Measurements from ENCODE around the gene PTCD1.
"Not testable (repeated sequence)": the region's sequence is repeated elsewhere in the genome, so short reads cannot be mapped to it uniquely, and the experiment has no call there.

The PTCD1 gene

GRCh38 chr7:99448855-99449254 lies 10.3 kb upstream of the PTCD1 start:
- DNase-seq = no peak

DNA sequence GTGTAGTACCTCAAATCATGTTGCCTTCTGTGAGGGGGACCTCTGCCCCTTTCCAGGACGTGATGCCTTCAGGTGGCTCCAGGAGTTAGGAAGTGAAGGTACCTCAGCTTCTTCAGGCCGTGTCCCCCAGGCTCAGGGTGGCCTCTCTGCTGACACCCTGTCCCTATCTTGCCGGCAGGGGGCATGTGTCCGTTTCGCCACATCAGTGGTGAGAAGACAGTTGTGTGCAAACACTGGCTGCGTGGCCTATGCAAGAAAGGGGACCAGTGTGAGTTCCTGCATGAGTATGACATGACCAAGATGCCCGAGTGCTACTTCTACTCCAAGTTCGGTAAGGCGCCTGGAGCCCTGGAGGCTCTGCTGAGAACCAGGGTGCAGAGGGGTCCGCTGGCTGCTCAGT lies 9.3 kb upstream of the PTCD1 start:
- no peak for DNase-seq

DNA sequence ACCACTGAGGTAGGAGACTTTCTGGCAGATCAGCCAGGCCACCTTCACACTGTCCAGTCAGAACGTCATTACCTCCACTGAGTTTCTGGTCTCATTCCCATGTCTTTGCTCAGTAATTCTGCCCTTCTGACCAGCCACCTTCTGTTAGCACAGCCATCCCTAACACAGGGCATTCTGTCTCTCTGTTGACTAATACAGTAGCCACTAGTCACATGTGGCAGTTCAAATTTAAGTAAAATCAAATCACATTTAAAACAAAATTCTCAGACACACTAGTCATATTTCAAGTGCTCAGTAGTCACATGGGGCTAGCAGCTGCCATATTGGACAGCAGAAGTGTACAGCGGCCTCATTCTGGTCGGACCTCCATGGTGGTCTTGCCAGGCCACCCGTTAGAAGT lies 7.5 kb upstream of the PTCD1 start:
- no peak for DNase-seq

DNA sequence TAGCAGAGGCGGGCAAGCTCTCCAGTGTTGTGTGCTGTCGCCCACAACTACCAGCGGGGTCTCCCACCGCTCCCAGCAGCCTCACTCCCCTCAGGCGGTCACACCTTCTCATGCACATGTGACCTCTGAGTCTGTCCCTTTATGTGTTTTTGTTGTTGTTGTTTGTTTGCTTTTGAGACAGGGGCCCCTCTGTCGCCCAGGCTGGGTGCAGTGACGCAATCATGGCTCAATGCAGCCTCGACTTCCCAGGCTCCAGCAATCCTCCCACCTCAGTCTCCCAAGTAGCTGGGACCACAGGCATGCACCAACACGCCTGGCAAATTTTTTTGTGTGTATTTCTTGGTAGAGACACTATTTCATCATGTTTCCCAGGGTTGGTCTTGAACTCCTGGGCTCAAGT lies 1.6 kb upstream of the PTCD1 start:
- DNase-seq = no peak

GRCh38 chr7:99437946-99438572 lies 539 bp downstream of the PTCD1 start:
- DNase-seq = no peak

DNA sequence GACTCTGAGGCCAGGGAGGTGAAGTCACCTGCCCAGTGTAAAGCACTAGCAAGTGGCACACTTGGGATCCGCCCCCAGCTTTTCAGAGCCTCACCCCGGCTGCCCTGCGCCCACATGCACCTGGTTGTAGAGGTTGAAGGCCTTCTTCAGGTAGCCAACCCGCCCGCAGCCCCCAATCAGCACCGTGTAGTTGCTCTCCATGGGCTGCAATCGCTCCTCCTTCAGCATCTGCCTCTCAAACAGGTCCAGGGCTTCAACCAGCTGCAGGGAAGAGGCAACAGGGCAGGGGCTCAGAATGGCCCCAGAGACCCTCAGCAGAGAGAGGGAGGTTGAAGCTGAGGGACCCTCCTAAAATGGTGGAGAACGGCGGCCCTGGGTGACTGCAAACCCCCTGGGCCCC lies 5.4 kb downstream of the PTCD1 start:
- DNase-seq = no peak

GRCh38 chr7:99431756-99432540 lies 6.7 kb downstream of the PTCD1 start:
- DNase-seq = not testable (repeated sequence)

DNA sequence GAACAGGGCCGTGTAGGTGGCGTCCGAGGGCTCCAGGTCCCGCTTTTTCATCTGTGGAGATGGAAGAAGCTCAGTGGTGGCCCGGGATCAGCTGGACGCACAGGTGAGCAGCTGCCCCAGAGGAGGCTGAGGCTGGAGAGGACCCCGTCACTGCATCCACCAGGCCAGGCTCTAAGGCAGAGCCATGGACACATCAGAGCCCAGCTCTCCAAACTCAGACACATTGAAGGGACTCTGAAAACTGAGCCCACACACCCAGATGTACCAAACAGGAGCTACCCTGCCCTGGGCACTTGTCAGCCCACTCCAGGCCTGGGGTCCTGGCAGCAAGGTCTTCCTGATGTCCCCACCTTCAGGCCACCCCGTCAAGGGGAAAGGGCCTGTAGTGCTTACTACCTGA lies 8.8 kb downstream of the PTCD1 start:
- no peak for DNase-seq

DNA sequence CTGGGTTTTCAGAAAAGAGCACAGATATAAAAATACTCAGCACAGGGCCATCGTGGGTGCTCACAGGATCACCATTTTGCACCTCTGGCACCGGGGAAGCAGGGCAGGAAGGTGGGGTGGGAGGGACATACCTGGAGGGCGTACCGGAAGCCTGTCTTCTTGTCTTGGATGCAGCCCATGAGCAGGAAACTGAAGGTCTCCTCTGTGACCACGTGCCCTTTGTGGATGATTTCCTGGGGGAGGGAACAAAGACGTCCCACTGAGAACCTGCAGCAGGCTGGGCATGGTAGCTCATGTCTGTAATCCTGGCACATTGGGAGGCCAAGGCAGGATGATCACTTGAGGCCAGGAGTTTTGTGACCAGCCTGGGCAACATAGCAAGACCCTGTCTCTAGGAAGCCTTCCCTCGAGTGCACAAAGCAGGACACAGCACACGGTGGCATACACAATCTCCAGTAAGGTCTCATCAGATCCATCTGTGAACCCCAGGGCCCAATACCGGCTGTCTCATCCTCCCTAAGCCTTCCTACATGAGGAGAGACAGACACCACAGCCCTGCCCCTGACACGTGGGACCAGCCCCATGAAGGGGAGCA lies 9.5 kb downstream of the PTCD1 start:
- DNase-seq = no peak

- no peak for DNase-seq
Observed at GRCh38 chr7:99424932-99425730, 13.5 kb downstream of the PTCD1 start.

DNA sequence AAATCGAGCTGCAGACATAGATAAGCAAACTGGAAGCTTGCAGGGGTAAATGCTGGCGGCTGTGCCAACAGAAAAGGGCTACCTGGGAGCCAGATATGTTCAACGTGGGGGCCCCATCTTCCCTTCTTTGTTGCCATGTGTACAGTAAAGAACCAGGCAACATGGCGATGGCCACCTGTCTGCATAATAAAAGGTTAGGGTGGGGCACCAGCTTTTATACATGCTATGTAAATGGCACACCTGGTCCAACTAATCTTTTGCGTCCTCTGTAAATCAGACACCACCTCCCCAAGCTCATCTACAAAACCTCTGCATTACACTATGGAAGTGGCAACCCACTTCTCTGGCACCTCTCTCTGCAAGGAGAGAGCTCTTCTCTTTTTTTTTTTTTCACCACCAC lies 16.0 kb downstream of the PTCD1 start:
- DNase-seq = no peak

DNA sequence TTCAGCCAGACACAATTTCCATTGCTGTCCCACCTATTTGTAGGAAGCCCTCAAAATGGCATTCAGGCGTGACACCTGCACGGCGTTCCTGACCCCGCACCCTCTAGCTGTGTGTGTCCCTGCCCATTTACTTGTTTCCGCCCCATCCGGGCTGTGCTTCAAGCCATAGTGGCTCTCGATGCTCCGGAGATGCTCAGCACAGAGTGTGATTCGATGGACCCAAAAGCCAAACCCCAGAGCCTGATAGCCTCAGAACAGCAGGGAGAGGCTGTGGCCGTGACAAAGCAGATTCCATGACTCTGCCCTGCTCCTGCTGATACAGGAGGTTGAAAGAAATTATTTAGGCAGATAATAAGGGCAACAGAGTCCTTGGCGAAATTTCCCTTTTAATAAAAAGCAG lies 16.4 kb downstream of the PTCD1 start:
- no peak for DNase-seq

- no peak for DNase-seq
Observed at GRCh38 chr7:99420986-99421385, 17.6 kb downstream of the PTCD1 start.

- DNase-seq = no peak
Observed at GRCh38 chr7:99420213-99420612, 18.4 kb downstream of the PTCD1 start.

DNA sequence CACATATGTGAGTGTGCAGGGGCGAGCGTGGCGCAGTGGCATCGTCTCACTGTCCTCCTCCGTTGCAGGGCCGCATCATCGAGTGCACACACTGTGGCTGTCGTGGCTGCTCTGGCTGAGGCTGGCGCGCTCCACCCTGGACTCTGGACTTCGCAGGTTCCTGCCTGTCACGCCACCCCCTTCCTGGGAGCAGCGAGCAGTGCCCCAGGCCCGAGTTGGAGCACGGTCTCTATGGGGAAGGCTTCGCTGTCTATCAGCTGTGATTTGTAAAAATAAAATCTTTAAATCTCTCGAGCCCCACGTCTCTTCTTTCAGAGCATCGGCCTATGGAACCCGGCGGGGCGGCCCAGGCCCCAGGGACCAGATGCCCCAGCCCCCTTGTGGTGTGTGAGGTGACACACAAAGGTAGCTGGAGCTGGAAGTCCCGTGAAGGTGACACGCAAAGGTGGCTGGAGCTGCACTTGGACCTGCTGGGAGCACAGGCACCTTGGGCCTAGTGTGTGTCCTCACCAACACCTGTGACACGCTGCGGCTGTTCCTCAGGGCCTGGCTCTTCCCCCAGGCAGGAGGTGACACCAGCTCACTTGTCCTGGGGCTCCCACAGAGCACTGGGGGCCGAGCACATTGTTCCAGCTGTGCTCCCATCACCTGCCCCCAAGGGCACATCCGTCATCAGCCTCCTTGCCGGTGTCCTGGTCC lies 19.1 kb downstream of the PTCD1 start:
- no peak for DNase-seq

- DNase-seq = no peak
Observed at GRCh38 chr7:99418260-99418659, 20.3 kb downstream of the PTCD1 start.

DNA sequence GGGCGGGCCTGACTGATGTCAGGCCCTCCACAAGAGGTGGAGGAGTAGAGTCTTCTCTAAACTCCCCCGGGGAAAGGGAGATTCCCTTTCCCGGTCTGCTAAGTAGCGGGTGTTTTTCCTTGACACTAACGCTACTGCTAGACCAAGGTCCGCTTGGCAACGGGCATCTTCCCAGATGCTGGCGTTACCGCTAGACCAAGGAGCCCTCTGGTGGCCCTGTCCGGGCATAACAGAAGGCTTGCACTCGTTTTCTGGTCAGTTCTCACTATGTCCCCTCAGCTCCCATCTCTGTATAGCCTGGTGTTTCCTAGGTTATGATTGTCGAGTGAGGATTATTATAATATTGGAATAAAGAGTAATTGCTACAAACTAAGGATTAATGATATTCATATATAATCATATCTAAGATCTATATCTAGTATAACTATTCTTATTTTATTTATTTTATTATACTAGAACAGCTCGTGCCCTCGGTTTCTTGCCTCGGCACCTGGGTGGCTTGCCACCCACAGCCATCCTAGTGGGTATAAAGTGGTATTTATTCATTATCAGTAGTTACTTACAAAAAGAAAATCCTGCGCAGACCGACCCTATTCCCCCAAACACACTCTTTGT lies 23.0 kb downstream of the PTCD1 start:
- DNase-seq = not testable (repeated sequence)

DNA sequence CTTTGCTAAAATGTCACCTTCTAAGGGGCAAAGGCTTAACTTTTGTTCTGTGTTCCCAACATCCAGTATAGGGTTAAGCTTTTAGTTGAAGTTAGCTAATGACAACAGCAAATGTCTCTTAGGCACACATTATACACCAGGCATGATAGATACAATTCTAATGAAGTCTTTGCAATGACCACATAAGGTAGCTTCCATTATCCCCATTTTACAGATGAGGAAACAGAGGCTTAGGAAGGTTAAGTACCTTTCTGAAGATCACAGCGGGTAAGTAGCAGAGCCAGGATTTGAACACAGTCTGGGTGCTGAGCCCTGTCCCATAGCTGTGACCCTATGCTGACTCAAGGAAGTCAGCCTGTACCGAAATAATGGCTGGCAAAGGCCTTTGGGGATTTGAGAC lies 28.0 kb downstream of the PTCD1 start:
- no peak for DNase-seq

- no peak for DNase-seq
Observed at GRCh38 chr7:99409806-99410205, 28.8 kb downstream of the PTCD1 start.

DNA sequence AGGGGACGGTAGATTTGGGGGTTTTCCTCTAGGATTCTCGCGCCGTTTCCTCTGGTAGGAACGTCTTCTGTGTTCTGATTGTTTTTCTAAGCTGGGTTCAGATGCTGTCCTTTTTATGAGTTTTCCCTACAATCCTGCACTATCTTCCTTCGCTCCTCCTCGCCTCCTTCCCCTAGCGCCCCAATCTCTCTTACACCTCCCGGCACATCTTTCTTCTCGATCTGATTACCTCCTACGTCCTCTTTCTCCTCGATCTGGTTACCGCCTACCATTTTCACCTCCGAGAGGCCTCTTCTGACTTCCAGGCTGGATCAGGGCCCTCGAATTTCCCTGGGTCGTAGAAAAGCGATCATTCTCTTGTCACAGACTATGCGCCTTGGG lies 29.4 kb downstream of the PTCD1 start:
- peak; percentile 22 for DNase-seq

- peak; percentile 93 for DNase-seq
Observed at GRCh38 chr7:99408379-99409191, 30.0 kb downstream of the PTCD1 start, which contains the start of the genes BUD31 and PDAP1. Gene BUD31, plus strand, starts transcription at chr7:99408969. Its CDS starts 2,124 bp downstream, at chr7:99411093. Gene PDAP1, minus strand, starts transcription at chr7:99408597. Its CDS starts 49 bp downstream, at chr7:99408548.
